ENCODE results near the gene IL1RL1.

- no peak for TF ChIP-seq CTCF (IDR thresholded peaks at IDR 0.05; ENCODE audit: low read depth, low read length, poor library complexity, severe bottlenecking)
- no peak for TF ChIP-seq EZH2phosphoT487 (IDR thresholded peaks at IDR 0.05; ENCODE audit: borderline replicate concordance, low read length)
These were observed 34.1 kb downstream of the IL1RL1 start for GRCh38 chr2:102345329-102345920.
